Pulmonary artery endothelial cell (primary cell): Measurements from ENCODE around the gene TNFRSF14. TPM values are rescaled to one million over a fixed set of nuclear protein-coding genes. Genes with fewer than 3 reads are reported as not detected.

Experiments used
- DNase-seq: peaks from one replicate; pipeline ENCODE4 v3.0.0-alpha.2; 2011; ENCODE audit warnings: low read depth, low spot score
- total RNA-seq: library from RNA; depleted of rRNA; stranded (reverse); fragments of >200 nt; gene quantifications from 2 replicates; pipeline ENCODE4 v1.2.3, GENCODE V29; 2014

TNFRSF14 gene
- total RNA-seq: 25.5 and 41.0 TPM in 2 replicates

DNA sequence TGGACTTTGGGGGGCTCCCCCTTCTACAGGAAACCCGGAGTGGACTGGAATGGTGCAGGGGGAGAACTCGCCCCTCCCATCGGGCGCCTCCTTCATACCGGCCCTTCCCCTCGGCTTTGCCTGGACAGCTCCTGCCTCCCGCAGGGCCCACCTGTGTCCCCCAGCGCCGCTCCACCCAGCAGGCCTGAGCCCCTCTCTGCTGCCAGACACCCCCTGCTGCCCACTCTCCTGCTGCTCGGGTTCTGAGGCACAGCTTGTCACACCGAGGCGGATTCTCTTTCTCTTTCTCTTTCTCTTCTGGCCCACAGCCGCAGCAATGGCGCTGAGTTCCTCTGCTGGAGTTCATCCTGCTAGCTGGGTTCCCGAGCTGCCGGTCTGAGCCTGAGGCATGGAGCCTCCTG is at the start of gene TNFRSF14:
Gene TNFRSF14, plus strand, starts transcription at position 95 of the 401 bp plus-strand sequence. Its CDS starts 294 bp downstream, at position 389.
- no peak for DNase-seq

GRCh38 chr1:2506901-2507565 is 49.1 kb upstream of the TNFRSF14 start:
- DNase-seq: no peak

- no peak for DNase-seq
Measured at GRCh38 chr1:2507744-2508155, 48.4 kb upstream of the TNFRSF14 start.

DNA sequence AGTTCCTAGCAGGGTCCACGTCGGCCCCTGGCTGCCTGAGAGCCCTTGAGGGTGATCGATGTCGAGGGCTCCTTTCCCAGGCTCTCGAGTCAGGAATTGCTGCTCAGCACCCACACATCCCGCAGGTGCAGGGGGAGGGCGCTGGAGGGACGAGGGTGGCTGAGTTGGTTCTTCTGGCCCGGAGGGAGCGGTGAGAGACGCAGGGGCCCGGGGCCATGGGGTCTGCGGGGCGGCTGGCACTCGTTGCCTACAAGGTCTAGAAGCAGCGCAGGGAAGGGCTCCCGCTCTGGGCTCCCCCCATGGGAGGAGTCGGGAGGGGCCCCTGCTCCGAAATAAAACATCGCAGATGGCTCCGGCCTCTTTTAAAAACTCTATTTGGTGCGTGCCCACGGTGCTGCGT is 48.0 kb upstream of the TNFRSF14 start:
- DNase-seq: no peak

- no peak for DNase-seq
Measured at GRCh38 chr1:2508751-2509150, 47.4 kb upstream of the TNFRSF14 start.

- no peak for DNase-seq
Measured at GRCh38 chr1:2509589-2509988, 46.6 kb upstream of the TNFRSF14 start.

DNA sequence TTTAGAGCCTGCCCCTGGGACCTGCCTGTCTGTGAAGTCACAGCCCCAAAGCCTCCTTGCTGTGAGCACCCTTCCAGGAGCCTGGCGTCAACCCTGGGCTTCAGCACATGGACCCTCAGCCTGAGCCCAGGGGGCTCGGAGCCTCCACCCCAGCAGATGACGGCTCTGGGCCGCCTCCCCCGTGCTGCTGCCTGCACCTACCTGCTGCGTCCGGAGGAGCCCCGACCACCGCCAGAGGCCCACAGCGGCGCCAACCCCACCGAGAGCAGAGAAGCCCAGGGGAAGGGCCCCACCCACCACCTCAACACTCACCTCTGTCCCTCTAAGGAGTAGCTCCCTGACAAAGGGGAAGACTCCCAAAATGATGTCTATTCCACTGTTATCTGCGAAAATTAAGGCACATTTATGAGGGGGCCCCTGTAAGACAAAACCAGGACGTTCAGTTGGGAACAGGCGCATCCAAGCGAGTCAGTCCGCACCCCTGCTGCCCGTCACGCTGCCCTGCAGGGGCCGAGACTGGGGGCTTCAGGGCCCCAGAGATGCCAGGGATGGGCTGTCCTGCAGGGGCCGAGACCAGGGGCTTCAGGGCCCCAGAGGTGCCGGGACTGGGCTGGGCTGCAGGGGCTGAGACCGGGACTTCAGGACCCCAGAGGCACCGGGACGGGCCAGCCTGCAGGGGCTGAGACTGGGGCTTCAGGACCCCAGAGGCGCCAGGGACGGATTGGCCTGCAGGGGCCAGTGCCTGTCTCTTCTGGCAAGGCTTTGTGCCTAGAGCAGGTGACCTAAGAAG is 45.6 kb upstream of the TNFRSF14 start:
- DNase-seq: no peak

- no peak for DNase-seq
Measured at GRCh38 chr1:2512862-2513421, 43.2 kb upstream of the TNFRSF14 start.

GRCh38 chr1:2513939-2514652 is 42.1 kb upstream of the TNFRSF14 start:
- DNase-seq: no peak

DNA sequence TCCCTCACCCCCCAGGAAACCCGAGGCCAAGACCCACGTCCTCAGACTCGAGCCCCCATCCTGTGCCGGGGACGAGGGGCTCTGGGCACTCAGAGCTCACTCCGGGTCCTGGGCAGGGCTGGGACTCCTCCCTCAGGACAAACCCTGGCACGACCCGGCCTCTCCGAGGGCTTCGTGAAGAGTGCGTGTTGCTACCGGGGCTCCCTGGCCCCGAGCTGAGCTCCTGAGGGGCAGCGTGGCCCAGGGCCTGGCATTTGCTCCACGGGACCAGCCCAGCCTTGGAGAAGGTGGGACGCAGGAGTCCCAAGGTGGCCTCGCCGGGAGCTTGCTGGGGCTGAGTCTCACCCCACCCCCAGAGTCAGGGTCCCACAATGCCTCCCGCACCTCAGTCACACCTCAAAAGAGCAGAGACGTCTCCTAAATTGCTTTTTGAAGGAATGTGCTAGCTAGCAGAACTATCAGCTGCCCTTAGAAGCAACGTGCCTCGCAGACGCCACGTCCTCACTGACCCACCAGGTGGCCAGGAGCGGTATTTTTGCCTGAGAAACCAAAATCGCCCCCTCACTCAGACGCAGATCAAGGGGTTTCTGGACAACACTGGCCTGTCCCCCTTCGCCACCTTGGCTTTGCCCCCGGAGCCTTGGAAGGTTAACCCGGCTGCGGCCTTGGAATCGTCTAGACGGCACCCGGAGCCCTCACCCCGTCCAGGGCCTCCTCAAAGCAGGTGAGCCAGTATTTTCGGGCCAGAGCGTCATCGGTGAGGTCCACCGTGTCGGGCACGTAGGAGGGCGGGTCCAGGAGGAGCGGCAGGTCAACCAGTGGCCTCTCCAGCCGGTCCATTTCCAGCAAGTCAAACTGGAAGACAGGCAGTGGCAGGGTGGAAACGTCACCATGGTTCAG is 41.1 kb upstream of the TNFRSF14 start:
- no peak for DNase-seq

DNA sequence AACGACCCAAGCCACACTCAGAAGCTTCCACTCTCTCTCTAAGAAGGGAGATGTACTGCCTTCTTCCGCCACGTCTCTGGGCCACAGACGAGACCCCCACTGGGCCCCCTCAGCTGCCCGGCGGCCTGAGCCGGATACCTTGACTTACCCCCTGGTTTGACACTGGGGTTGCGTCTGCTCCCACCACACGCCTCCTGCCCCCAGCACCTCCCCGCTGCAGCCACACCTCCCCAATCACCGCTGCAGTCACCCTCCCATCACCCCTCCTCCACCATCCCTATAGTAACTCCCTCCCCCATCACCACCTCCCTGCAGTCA is 40.4 kb upstream of the TNFRSF14 start:
- no peak for DNase-seq

DNA sequence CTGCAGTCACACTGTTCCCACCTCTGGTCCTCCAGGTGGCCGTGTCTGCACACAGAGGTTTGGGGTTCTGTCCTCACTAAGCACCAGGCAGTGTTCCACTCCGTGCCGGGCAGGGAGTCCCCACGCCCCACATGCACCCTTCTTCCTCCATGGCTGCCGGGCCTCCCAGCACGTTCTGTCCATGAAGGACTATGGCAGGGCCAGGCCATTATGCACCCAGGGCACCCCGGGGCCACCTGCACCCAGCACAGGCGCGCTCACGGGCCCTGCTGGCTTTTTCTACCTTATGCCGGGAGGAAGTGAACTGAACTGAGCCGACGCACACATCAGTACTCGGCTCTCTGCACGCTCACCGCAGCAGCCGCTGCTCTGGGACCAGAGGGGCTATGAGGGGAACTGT is 40.0 kb upstream of the TNFRSF14 start:
- no peak for DNase-seq

GRCh38 chr1:2516946-2517345 is 39.2 kb upstream of the TNFRSF14 start:
- no peak for DNase-seq

DNA sequence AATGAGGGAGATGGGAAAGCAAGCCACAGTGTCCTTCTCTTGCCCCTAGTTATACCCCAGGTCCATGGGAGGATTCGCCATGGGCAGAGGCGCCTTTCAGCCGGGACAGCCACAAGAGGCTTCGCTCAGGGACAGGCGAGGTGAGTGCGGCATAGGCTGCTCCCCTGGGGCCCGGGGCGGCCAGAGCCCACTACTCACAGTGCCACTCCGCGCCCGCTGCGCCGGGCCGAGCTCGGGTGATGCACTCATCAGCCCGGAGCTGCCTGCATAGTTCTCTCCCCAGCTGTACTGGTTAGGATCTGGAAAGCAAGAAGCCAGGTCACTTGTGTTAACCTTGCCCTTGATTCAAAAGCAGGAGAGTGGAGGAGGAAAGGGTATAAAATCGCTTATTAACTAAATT is 38.2 kb upstream of the TNFRSF14 start:
- DNase-seq: no peak

GRCh38 chr1:2518528-2518927 is 37.6 kb upstream of the TNFRSF14 start:
- no peak for DNase-seq

DNA sequence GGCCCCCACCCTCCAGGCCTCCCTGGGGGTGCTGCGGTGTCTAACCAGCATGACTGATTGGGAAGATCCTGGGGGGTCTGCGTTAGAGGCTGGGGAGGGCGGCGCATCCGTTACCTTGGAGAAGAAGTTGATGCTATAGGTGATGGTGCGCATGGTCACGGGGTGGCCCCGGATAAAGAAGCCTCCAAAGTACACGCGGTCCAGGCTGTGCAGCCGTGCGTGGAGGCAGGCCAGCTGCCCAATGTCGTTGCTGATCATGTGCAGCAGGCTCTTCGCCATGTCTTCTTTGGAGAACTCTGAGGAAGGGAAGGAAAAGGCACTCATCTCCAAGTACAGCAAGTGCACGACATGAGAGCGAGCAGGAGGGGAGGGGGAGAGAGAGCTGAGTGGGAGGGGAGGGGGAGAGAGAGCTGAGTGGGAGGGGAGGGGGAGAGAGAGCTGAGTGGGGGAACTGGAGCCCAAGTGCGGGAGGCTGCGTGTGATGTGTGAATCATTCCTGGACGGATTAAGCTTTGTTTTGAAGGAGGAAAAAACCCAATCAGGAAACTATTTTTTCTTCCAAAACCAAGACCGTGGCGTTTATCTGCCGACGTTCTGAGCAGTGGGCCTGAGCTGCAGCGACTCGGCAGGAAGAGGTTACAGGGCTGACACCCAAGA is 37.0 kb upstream of the TNFRSF14 start:
- no peak for DNase-seq

DNA sequence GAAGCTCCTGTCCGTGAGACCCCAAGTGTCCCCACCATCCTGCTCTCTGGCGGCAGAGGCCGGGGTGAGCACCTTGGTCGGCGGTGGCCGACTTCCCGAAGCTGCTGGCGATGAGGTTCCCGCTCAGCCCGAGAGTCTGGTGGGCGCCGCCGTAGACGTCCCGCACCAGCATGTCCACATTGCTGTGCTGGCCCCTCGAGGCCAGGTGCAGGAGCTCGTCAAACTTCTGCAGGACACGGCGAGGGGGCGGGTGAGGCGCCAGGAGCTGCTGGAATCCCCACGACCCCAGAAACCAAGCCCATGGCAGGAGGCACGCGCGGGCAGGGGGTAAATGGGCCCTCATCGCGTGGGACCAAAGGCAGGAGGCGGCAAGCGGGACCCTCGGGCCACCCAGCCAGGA is 36.4 kb upstream of the TNFRSF14 start:
- no peak for DNase-seq

DNA sequence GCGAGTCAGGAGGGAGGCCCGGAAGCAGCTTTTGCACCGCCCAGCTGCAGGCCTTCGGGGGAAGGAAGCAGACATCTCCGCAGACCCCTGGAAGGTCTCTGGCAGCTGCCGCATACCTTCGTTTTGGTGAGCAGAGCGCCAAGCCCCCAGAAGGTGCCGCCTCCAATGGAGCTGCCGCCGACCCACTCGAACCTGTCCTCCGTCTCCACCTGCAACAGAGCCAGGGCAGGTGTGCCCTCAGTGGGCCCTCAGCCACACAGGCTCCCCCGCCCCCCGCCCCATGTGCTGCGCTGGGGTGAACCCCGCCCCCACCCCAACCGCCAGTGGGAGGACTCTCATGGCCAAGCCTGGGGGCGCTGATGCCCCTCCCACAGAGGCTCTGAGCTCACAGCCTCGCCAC is 36.0 kb upstream of the TNFRSF14 start:
- no peak for DNase-seq

DNA sequence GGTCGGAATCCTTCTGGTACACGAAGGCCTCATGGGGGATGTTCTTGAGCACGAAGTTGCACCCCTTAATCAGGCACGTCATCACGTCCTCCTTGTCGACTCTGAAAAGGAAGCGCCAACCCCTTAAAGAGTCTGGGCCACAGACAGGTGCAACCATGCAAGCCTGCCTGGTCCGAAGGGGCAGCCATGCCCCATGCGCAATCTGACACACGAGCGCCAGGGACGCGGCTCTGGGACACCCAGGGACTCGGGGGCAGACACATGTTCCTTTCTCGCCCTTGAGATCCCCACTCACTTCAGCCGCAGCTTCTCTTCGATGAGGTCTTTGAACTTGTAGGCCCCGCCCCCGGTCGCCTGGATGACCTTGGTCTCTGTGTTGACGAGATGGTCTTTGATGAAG is 35.4 kb upstream of the TNFRSF14 start:
- no peak for DNase-seq

DNA sequence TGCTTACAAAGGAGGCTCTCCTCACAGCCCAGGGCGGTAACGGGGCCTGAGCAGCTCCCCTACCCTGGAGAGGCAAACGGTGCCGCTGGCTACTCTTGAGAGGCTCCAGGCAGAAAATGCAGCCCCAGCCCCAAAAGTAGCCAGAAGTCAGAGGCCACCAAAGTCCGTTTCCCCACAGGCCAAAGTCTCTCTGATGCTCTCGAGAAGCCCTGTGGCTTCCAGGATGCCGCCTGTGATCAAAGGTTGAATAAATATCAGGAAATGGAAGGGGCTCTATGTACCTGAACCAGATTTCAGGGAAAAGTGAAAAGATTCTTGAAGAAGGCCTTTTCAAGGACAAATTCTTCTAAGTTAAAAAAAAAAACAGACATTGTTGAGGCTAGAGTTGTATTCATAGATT is 33.9 kb upstream of the TNFRSF14 start:
- no peak for DNase-seq
